ENCODE results near the gene TOX3.

DNA sequence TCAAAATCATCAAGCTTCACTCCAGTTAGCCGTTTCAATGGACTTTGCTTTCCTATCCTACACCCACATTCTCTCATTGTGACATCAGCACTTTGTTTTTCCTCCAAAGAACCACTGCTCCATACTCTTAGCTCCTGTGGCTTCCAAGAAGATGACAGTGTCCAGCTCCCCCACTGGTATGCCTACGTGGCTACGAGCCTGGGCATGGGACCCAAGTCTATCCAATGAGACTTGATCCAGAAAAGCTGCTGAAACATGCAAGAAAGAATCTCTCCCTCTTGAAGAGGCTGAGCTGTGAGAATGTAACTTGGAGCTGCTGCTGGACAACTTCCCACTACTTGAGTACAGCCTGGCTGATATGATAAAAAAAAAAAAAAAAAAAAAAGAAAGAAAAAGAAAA lies 9.4 kb downstream of the TOX3 start:
- no peak for TF ChIP-seq BACH1 (IDR thresholded peaks at IDR 0.05; ENCODE audit: low read length)
- TF ChIP-seq SIN3A (conservative IDR thresholded peaks at IDR 0.05 in 1 of 2, IDR thresholded peaks at IDR 0.05 in 1 of 2; ENCODE audit: low read depth in 1 of 2, low read length in 2 of 2) = no peak
- TF ChIP-seq, protein P1, sequence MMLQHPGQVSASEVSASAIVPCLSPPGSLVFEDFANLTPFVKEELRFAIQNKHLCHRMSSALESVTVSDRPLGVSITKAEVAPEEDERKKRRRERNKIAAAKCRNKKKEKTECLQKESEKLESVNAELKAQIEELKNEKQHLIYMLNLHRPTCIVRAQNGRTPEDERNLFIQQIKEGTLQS (IDR thresholded peaks at IDR 0.05; ENCODE audit: insufficient read depth, low read depth, low read length) = no peak
- no peak for TF ChIP-seq POLR2AphosphoS5 (IDR thresholded peaks at IDR 0.05; ENCODE audit: low read depth, low read length)
- TF ChIP-seq, protein P2, sequence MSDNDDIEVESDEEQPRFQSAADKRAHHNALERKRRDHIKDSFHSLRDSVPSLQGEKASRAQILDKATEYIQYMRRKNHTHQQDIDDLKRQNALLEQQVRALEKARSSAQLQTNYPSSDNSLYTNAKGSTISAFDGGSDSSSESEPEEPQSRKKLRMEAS (IDR thresholded peaks at IDR 0.05) = no peak
- no peak for TF ChIP-seq CREB1 (IDR thresholded peaks at IDR 0.05)
- TF ChIP-seq EZH2 (IDR thresholded peaks at IDR 0.05; ENCODE audit: low read depth, low read length, severe bottlenecking) = no peak
- TF ChIP-seq SP4 (IDR thresholded peaks at IDR 0.05; ENCODE audit: low read length) = no peak
- no peak for TF ChIP-seq ASH2L (IDR thresholded peaks at IDR 0.05; ENCODE audit: low read length)
- no peak for TF ChIP-seq ZNF274 (IDR thresholded peaks at IDR 0.05; ENCODE audit: borderline replicate concordance, extremely low read depth, low read length)
- TF ChIP-seq TAF1 (IDR thresholded peaks at IDR 0.05; ENCODE audit: low read depth, low read length) = no peak

All from H1 (cell line).